ENCODE measurements around the gene GINS1.
A peak's percentile ranks its signal among the peaks of the same experiment; 100 is the strongest.
"Not testable (repeated sequence)": the region's sequence is repeated elsewhere in the genome, so short reads cannot be mapped to it uniquely, and the experiment has no call there.

GINS1 gene

DNA sequence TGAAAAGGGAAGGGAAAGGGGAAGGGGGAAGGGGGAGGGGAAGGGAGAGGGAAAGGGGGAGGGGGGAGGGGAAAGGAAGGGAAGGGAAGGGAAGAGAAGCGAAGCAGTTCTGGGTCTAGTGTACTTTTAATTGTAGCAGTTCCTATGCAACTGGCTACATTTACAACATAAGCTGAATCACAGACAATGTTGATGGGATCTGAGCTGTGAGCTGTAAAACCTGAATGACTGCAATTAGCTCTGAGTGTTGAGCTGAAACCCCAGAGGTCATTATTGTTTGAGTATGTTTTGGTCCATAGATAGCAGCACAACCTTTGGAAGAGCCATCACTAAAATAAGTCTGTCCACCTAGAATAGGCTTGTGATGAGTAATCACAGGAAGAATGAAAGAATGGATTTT, 9.7 kb upstream of the GINS1 start:
- Histone ChIP-seq H3K27me3 (ENCODE audit: insufficient read depth, low read depth) (no peaks in the 10 kb centered on the region), H3K27ac (no peak overlapping the region), H3K4me3 (IDR thresholded peaks at IDR 0.05; ENCODE audit: insufficient read depth, low read depth, low read length) (no peak overlapping the region), H3K4me1 (ENCODE audit: low read depth, poor library complexity, severe bottlenecking) (peaks cover 24% of the 10 kb centered on the region), H4K20me1 (ENCODE audit: insufficient read depth) (no peaks in the 10 kb centered on the region), H2AFZ (ENCODE audit: low read depth) (no peak overlapping the region), H3K9ac (no peak overlapping the region), H3K79me2 (ENCODE audit: insufficient read depth, low read depth) (no peaks in the 10 kb centered on the region), H3K36me3 (ENCODE audit: insufficient read depth) (no peaks in the 10 kb centered on the region), H3K4me2 (no peak overlapping the region)
- TF ChIP-seq, protein P1, sequence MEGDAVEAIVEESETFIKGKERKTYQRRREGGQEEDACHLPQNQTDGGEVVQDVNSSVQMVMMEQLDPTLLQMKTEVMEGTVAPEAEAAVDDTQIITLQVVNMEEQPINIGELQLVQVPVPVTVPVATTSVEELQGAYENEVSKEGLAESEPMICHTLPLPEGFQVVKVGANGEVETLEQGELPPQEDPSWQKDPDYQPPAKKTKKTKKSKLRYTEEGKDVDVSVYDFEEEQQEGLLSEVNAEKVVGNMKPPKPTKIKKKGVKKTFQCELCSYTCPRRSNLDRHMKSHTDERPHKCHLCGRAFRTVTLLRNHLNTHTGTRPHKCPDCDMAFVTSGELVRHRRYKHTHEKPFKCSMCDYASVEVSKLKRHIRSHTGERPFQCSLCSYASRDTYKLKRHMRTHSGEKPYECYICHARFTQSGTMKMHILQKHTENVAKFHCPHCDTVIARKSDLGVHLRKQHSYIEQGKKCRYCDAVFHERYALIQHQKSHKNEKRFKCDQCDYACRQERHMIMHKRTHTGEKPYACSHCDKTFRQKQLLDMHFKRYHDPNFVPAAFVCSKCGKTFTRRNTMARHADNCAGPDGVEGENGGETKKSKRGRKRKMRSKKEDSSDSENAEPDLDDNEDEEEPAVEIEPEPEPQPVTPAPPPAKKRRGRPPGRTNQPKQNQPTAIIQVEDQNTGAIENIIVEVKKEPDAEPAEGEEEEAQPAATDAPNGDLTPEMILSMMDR (conservative IDR thresholded peaks at IDR 0.05; ENCODE audit: low read depth, low read length) = no peak

DNA sequence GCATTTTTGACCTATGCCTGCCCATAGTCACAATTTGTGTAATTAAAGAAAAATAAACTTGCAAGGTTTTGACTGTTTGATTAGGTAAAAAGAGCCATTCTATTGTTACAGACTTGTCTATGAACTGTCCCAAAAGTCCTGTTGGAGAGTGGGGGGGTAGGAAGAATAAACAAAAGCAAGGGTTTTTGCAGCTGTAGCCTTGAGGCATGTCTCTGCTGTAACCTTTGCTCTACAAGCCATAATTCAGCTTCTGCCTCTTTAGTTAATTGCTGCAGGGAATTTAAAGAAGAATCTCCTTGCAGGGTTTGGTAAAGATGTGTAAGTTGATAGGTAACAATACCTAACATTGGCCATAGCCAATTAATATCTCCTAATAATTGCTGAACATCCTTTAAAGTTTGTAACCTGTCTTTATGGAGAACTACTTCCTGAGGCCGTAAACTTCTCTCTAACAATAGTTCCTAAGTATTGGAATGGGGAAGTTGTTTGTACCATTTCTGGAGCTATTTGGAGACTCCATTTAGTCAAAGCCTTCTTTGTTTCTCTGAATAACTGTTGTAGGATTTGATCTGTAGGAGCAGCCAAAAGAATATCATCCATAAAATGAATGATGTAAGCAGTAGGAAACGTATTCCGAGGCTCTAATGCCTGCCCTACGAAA, 9.0 kb upstream of the GINS1 start:
- Histone ChIP-seq H3K27ac (no peak overlapping the region), H3K9ac (no peak overlapping the region), H2AFZ (ENCODE audit: low read depth) (no peak overlapping the region)

DNA sequence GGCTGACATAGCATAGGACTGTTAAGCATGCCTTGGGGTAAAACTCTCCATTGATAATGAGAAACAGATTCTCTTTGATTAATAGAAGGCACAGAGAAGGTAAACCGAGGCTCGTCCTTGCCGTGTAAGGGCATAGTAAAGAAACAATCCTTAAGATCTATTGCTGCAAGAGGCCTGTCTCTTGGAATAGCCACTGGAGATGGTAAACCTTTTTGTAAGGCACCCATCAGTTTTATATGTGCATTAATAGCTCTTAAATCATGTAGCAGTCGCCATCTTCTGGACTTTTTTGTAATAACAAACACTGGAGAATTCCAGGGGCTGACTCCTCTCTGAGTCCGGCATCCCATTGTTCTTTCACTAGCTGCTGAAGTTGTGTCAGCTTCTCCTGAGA, 8.4 kb upstream of the GINS1 start:
- Histone ChIP-seq H3K4me1 (ENCODE audit: low read depth, poor library complexity, severe bottlenecking) (peaks cover 24% of the 10 kb centered on the region), H3K27ac (no peak overlapping the region), H3K79me2 (ENCODE audit: insufficient read depth, low read depth) (no peaks in the 10 kb centered on the region), H2AFZ (ENCODE audit: low read depth) (no peak overlapping the region), H4K20me1 (ENCODE audit: insufficient read depth) (no peaks in the 10 kb centered on the region), H3K4me2 (peak overlapping the region; percentile 8; the same call in 1 of the 2 replicates), H3K27me3 (ENCODE audit: insufficient read depth, low read depth) (no peaks in the 10 kb centered on the region), H3K9ac (no peak overlapping the region), H3K4me3 (IDR thresholded peaks at IDR 0.05; ENCODE audit: insufficient read depth, low read depth, low read length) (no peak overlapping the region), H3K36me3 (ENCODE audit: insufficient read depth) (no peaks in the 10 kb centered on the region)
- TF ChIP-seq, protein P1 (conservative IDR thresholded peaks at IDR 0.05; ENCODE audit: low read depth, low read length) = peak; percentile 50; the same call in 1 of the 2 replicates

More for the DNA sequence above, 9.0 kb upstream of the GINS1 start:
- Histone ChIP-seq H3K36me3 (ENCODE audit: insufficient read depth) (no peaks in the 10 kb centered on the region), H3K79me2 (ENCODE audit: insufficient read depth, low read depth) (no peaks in the 10 kb centered on the region), H3K4me3 (IDR thresholded peaks at IDR 0.05; ENCODE audit: insufficient read depth, low read depth, low read length) (no peak overlapping the region), H3K4me1 (ENCODE audit: low read depth, poor library complexity, severe bottlenecking) (peaks cover 24% of the 10 kb centered on the region), H3K27me3 (ENCODE audit: insufficient read depth, low read depth) (no peaks in the 10 kb centered on the region), H4K20me1 (ENCODE audit: insufficient read depth) (no peaks in the 10 kb centered on the region), H3K4me2 (peak overlapping the region; percentile 8; the same call in 1 of the 2 replicates)
- TF ChIP-seq, protein P1 (conservative IDR thresholded peaks at IDR 0.05; ENCODE audit: low read depth, low read length) = no peak

DNA sequence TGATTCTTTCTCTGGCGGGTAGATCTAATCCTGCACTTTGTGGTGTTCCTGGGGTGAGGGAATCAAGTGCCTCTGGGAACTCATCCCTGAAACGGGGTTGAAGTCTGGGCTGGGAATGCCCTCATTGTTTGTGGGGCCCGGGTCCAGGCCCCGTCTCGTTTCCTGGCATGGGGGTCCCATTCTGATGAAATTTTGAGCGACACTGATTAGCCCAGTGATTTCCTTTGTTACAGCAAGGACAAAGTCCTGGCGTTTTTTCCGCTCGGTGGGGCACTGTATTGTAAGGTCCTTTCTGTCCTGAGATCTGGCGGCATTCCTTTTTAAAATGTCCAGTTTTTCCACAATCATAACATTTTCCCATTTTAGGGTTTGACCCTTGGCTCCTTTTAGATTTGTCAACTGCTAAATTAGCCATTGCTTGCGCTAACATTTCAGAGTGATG, 7.2 kb upstream of the GINS1 start:
- not testable (repeated sequence) for H3K36me3 ChIP-seq (ENCODE audit: insufficient read depth); H3K9ac ChIP-seq; H3K27ac ChIP-seq

DNA sequence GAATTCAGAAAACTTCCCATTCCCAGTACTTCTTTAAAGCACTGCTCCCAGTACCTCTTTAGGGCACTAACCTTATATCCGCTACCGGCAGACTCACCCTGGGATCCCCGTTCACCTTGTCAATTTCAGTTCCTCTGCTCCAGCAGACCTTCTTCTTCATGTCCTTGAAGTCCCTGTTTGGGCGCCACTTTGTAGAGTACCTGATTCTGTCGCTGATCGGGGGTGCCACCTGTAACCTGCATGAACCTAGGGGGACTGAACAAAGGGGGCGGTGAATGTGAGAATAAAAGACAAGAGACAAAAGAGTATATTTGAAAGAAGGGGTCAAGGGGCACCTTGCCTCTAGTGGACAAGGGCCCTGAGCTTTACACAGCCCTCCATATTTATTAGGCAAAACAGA, 4.9 kb upstream of the GINS1 start:
- Histone ChIP-seq H3K4me1 (ENCODE audit: low read depth, poor library complexity, severe bottlenecking) (peaks cover 17% of the 10 kb centered on the region), H3K36me3 (ENCODE audit: insufficient read depth) (no peaks in the 10 kb centered on the region), H3K4me2 (no peak overlapping the region), H3K4me3 (IDR thresholded peaks at IDR 0.05; ENCODE audit: insufficient read depth, low read depth, low read length) (no peak overlapping the region), H3K79me2 (ENCODE audit: insufficient read depth, low read depth) (peaks cover under 1% of the 10 kb centered on the region; the same call in 1 of the 2 replicates), H3K27me3 (ENCODE audit: insufficient read depth, low read depth) (no peaks in the 10 kb centered on the region), H4K20me1 (ENCODE audit: insufficient read depth) (no peaks in the 10 kb centered on the region), H3K9ac (no peak overlapping the region), H3K27ac (no peak overlapping the region), H2AFZ (ENCODE audit: low read depth) (no peak overlapping the region)
- TF ChIP-seq, protein P1 (conservative IDR thresholded peaks at IDR 0.05; ENCODE audit: low read depth, low read length) = no peak

More for the DNA sequence above, 7.2 kb upstream of the GINS1 start:
- H3K79me2 ChIP-seq (ENCODE audit: insufficient read depth, low read depth); H2AFZ ChIP-seq (ENCODE audit: low read depth); H3K27me3 ChIP-seq (ENCODE audit: insufficient read depth, low read depth); H3K4me2 ChIP-seq; H3K4me3 ChIP-seq (IDR thresholded peaks at IDR 0.05; ENCODE audit: insufficient read depth, low read depth, low read length); H4K20me1 ChIP-seq (ENCODE audit: insufficient read depth): not testable (repeated sequence)
- peaks cover 24% of the 10 kb centered on the region for H3K4me1 ChIP-seq (ENCODE audit: low read depth, poor library complexity, severe bottlenecking)
